H1 (cell line): ENCODE results near the gene NOP9. TPM values are rescaled to one million over a fixed set of nuclear protein-coding genes. Genes with fewer than 3 reads are reported as not detected.
A peak's percentile ranks its signal among the peaks of the same experiment; 100 is the strongest.

Source experiments
- CTCF ChIA-PET: fragments of 300-600 bp; sonication (Branson Sonifier 250); formaldehyde crosslinking; loops from one replicate; lab custom pipeline; 2021; ENCODE audit not compliant: partially characterized antibody; lab: Charles Lee
- POLR2A ChIA-PET: fragments of 300-600 bp; sonication (Branson Sonifier 250); formaldehyde crosslinking; loops from one replicate; lab custom pipeline; 2021; ENCODE audit warnings: inconsistent platforms; ENCODE audit not compliant: partially characterized antibody; lab: Charles Lee
- DNase-seq, 2 experiments: peaks; one replicate each; pipeline versions ENCODE4 v3.0.0 to v3.0.0-alpha.2; 2010 to 2022; ENCODE audit warnings: low spot score in 2 of 2, low read depth in 1 of 2, mixed read lengths in 1 of 2
- FAIRE-seq: peaks from 2 replicates; lab custom pipeline; 2011; peaks lifted over from hg19 to GRCh38; lab: Jason Lieb, UNC
- H2AFZ ChIP-seq: 2 replicates; pipeline ENCODE4 v1.8.1; 2012; ENCODE audit warnings: low read length, inconsistent platforms
- H2AK5ac ChIP-seq: 2 replicates; pipeline ENCODE4 v1.6.1; 2013; ENCODE audit warnings: low read depth, low read length
- H2BK120ac ChIP-seq: replicated peaks from 2 replicates; pipeline ENCODE3; 2013; ENCODE audit warnings: low read depth, low read length, inconsistent platforms
- H2BK12ac ChIP-seq: 2 replicates; pipeline ENCODE4 v1.6.1; 2013; ENCODE audit warnings: low read depth, low read length
- H2BK15ac ChIP-seq: 2 replicates; pipeline ENCODE4 v1.6.1; 2013; ENCODE audit warnings: low read length
- H2BK20ac ChIP-seq: 2 replicates; pipeline ENCODE4 v1.6.1; 2013; ENCODE audit warnings: low read length
- H2BK5ac ChIP-seq: 2 replicates; pipeline ENCODE4 v1.6.1; 2013; ENCODE audit warnings: low read depth, low read length
- H3K14ac ChIP-seq: 2 replicates; pipeline ENCODE4 v1.6.1; 2013; ENCODE audit warnings: inconsistent platforms; ENCODE audit not compliant: insufficient read length
- H3K18ac ChIP-seq: 2 replicates; pipeline ENCODE4 v1.6.1; 2013; ENCODE audit warnings: low read length; ENCODE audit errors: extremely low read depth
- H3K23ac ChIP-seq: 2 replicates; pipeline ENCODE4 v1.6.1; 2013; ENCODE audit warnings: inconsistent platforms; ENCODE audit not compliant: insufficient read length
- H3K23me2 ChIP-seq: 2 replicates; pipeline ENCODE4 v1.6.1; 2013; ENCODE audit warnings: low read depth, low read length
- H3K27ac ChIP-seq: 2 replicates; pipeline ENCODE4 v1.6.1; 2011; ENCODE audit warnings: low read depth, low read length, inconsistent platforms
- H3K27me3 ChIP-seq, 4 experiments: replicated peaks in 1 of 4; 1 replicate in 1 of 4; 2 replicates in 3 of 4; pipeline versions ENCODE4 v1.6.1 to v1.8.1; 2011 to 2013; ENCODE audit warnings: low read length in 3 of 4, mild to moderate bottlenecking in 3 of 4, inconsistent platforms in 2 of 4, mixed read lengths in 2 of 4, moderate library complexity in 1 of 4; ENCODE audit not compliant: control insufficient read depth in 3 of 4, insufficient read depth in 3 of 4; ENCODE audit errors: extremely low read depth in 1 of 4
- H3K36me3 ChIP-seq, 4 experiments: 2 replicates each; pipeline versions ENCODE4 v1.6.1 to v1.8.1; 2011 to 2013; ENCODE audit warnings: mild to moderate bottlenecking in 4 of 4, low read length in 3 of 4, moderate library complexity in 2 of 4, control low read depth in 1 of 4, inconsistent platforms in 1 of 4; ENCODE audit not compliant: insufficient read depth in 4 of 4, control insufficient read depth in 2 of 4
- H3K4ac ChIP-seq: replicated peaks from 2 replicates; pipeline ENCODE3; 2013; ENCODE audit warnings: low read length, low read depth, mixed read lengths, inconsistent platforms; ENCODE audit not compliant: insufficient read length
- H3K4me1 ChIP-seq, 4 experiments: replicated peaks in 1 of 4; 1 replicate in 1 of 4; 2 replicates in 3 of 4; pipeline versions ENCODE4 v1.6.1 to v1.8.1; 2011 to 2013; ENCODE audit warnings: low read length in 3 of 4, inconsistent platforms in 2 of 4, mixed read lengths in 1 of 4; ENCODE audit not compliant: insufficient read depth in 4 of 4, control insufficient read depth in 3 of 4
- H3K4me2 ChIP-seq, 2 experiments: 2 replicates each; pipeline versions ENCODE4 v1.6.1 to v1.8.1; 2011 to 2013; ENCODE audit warnings: low read depth in 2 of 2, low read length in 2 of 2, control low read depth in 1 of 2, inconsistent platforms in 1 of 2, mild to moderate bottlenecking in 1 of 2; ENCODE audit not compliant: insufficient read depth in 1 of 2
- H3K4me3 ChIP-seq, 4 experiments: fragments of 200-600, 300-600 bp in 1 of 4; sonication (generic), shearing (Covaris generic), sonication (Bioruptor Twin) in 1 of 4; 2 replicates each; pipeline versions ENCODE4 v1.5.1 to v1.8.1; 2011 to 2016; ENCODE audit warnings: low read length in 4 of 4, low read depth in 3 of 4, control low read depth in 2 of 4, inconsistent platforms in 2 of 4, mild to moderate bottlenecking in 2 of 4, mixed read lengths in 1 of 4, moderate library complexity in 1 of 4; ENCODE audit not compliant: insufficient read depth in 2 of 4; ENCODE audit errors: extremely low read depth in 1 of 4
- H3K56ac ChIP-seq: replicated peaks from 2 replicates; pipeline ENCODE3; 2013; ENCODE audit warnings: low read depth, mild to moderate bottlenecking, mixed read lengths, low read length, inconsistent platforms; ENCODE audit not compliant: insufficient read length
- H3K79me1 ChIP-seq: 2 replicates; pipeline ENCODE4 v1.6.1; 2013; ENCODE audit warnings: low read depth, low read length, control low read depth
- H3K79me2 ChIP-seq, 2 experiments: 2 replicates each; pipeline versions ENCODE4 v1.6.1 to v1.8.1; 2012 to 2013; ENCODE audit warnings: low read length in 2 of 2, mild to moderate bottlenecking in 2 of 2, inconsistent platforms in 1 of 2; ENCODE audit not compliant: insufficient read depth in 2 of 2, control insufficient read depth in 1 of 2
- H3K9ac ChIP-seq, 4 experiments: replicated peaks in 1 of 4; 1 replicate in 1 of 4; 2 replicates in 3 of 4; pipeline versions ENCODE4 v1.6.1 to v1.8.1; 2011 to 2013; ENCODE audit warnings: low read depth in 3 of 4, low read length in 3 of 4, control low read depth in 2 of 4, mild to moderate bottlenecking in 2 of 4, moderate library complexity in 2 of 4, inconsistent platforms in 1 of 4; ENCODE audit errors: extremely low read depth in 1 of 4
- H3K9me3 ChIP-seq, 2 experiments: 2 replicates each; pipeline versions ENCODE4 v1.6.1 to v1.8.1; 2012 to 2013; ENCODE audit warnings: mild to moderate bottlenecking in 2 of 2, moderate library complexity in 2 of 2, control low read depth in 1 of 2, inconsistent platforms in 1 of 2, low read depth in 1 of 2, low read length in 1 of 2, mixed read lengths in 1 of 2; ENCODE audit not compliant: insufficient read depth in 2 of 2
- H4K20me1 ChIP-seq, 2 experiments: replicated peaks in 1 of 2; 2 replicates each; pipeline versions ENCODE3 to v1.8.1; 2011 to 2013; ENCODE audit warnings: inconsistent platforms in 2 of 2, low read length in 2 of 2, mild to moderate bottlenecking in 1 of 2; ENCODE audit not compliant: insufficient read depth in 2 of 2, control insufficient read depth in 1 of 2
- H4K5ac ChIP-seq: 2 replicates; pipeline ENCODE4 v1.6.1; 2013; ENCODE audit warnings: low read length, low read depth, mixed read lengths, inconsistent platforms; ENCODE audit not compliant: insufficient read length
- H4K8ac ChIP-seq: 2 replicates; pipeline ENCODE4 v1.8.0; 2013; ENCODE audit warnings: mild to moderate bottlenecking, moderate library complexity, low read length, inconsistent platforms; ENCODE audit not compliant: insufficient read depth; ENCODE audit errors: extremely low read depth
- H4K91ac ChIP-seq: replicated peaks from 2 replicates; pipeline ENCODE3; 2013; ENCODE audit warnings: low read length, mixed read lengths, inconsistent platforms; ENCODE audit not compliant: insufficient read length
- EZH2 ChIP-seq: fragments of 200-600 bp; sonication (generic); IDR thresholded peaks from 2 replicates; pipeline ENCODE4 v1.7.1; 2012; ENCODE audit warnings: low read depth, mild to moderate bottlenecking, moderate library complexity, low read length, inconsistent platforms; ENCODE audit not compliant: severe bottlenecking
- JUN ChIP-seq: IDR thresholded peaks from 2 replicates; pipeline ENCODE4 v1.6.1; 2011; ENCODE audit warnings: low read depth, mild to moderate bottlenecking, improper control_type of control experiment, low read length
- POU5F1 ChIP-seq: IDR thresholded peaks from 2 replicates; pipeline ENCODE4 v1.6.1; 2011; ENCODE audit warnings: low read depth, mild to moderate bottlenecking, low read length, moderate library complexity
- WGBS, 2 experiments: shearing (Covaris generic) in 1 of 2; methylation state at CpG; one replicate each; pipeline versions ENCODE4 v1.1.6 to v1.1.7; 2013 to 2015; ENCODE audit warnings: low lambda C conversion rate in 2 of 2, mixed read lengths in 2 of 2, inconsistent platforms in 1 of 2, low coverage in 1 of 2, missing lambda C conversion rate in 1 of 2; ENCODE audit not compliant: insufficient replicate concordance in 2 of 2, insufficient coverage in 1 of 2, insufficient read length in 1 of 2; ENCODE audit errors: extremely low coverage in 1 of 2, missing lambda C conversion rate in 1 of 2; 5-methylcytosine and 5-hydroxymethylcytosine counted together
- polyA plus RNA-seq, 7 experiments: library from polyadenylated mRNA; depleted of rRNA in 3 of 7; stranded (reverse) in 5 of 7; unstranded in 2 of 7; fragments of >200 nt in 5 of 7; fragments of 200-250 nt in 2 of 7; gene quantifications; 1 replicate in 5 of 7; 2 replicates in 1 of 7; 4 replicates in 1 of 7; pipeline versions ENCODE4 v1.2.1 to v1.2.3, GENCODE V29; 2011 to 2013; ENCODE audit warnings: missing spikeins in 2 of 7, mixed read lengths in 2 of 7
- total RNA-seq: library from RNA; stranded (reverse); fragmentation: NEBNext Ultra II Directional; extraction: Animal tissue kit (Norgen Biotek cat#: 25700); gene quantifications from 2 replicates; pipeline ENCODE4 v1.2.1, GENCODE V29; 2021

The NOP9 gene
- total and polyA plus RNA-seq, 2 of the 8 experiments (the other 6 are each of a cell fraction or from before 2014, with no cell fraction given) = 17.8 to 34.8 TPM

DNA sequence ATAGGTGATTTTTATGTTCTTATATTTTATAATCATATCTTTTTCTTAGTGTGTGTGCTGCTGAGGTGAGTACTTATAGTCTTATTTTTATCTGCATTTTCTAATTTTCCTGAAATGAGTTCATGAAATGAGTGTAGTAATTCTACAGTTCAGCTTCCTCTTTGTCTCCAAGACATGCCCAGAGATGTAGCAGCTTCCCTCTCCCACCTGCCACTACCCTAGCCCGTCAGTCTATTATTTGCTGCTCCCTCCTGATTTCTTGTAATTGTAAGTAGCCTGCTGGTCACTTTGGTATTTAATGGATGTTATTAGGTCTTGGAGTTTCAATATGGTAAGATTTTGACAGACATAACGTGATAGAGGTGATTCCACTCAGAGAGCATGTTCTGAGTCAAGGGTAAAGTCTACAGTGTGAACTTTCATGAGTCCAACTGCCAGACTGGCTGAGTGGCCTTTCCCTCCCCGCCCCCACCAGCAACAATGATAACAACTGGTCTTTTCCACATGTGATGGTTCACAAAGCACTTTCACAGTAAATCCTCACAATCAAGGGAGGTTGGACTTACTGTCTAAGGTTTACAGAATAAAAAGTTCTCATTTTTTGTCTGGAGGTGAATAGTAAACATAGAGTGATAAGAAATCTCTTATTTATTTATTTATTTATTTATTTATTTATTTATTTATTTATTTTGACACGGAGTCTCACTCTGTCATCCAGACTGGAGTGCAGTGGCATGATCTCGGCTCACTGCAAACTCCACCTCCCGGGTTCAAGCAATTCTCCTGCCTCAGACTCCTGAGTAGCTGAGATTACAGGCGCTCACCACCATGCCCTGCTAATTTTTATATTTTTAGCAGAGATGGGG, 44.4 kb downstream of the NOP9 start:
- Histone ChIP-seq H3K4me3 (no peak overlapping the region), H2BK20ac (no peak overlapping the region), H3K14ac (no peak overlapping the region), H4K5ac (no peak overlapping the region), H2BK12ac (no peak overlapping the region), H2BK5ac (no peak overlapping the region), H2AFZ (no peak overlapping the region), H3K27me3 (peaks cover 16 to 29% (median 27%) of the 10 kb centered on the region in 4 experiments), H3K4ac (no peak overlapping the region), H4K20me1 (no peaks in the 10 kb centered on the region), H2AK5ac (no peak overlapping the region), H3K9ac (no peak overlapping the region), H3K4me1 (peaks cover 0 to 4% (median 0%) of the 10 kb centered on the region in 4 experiments; a peak in 2 of 7 replicates), H3K79me2 (no peaks in the 10 kb centered on the region), H3K9me3 (no peaks in the 10 kb centered on the region), H3K23me2 (peaks cover 8% of the 10 kb centered on the region; the same call in 1 of the 2 replicates), H2BK15ac (peak overlapping the region; percentile 61; the same call in 1 of the 2 replicates), H3K23ac (no peak overlapping the region), H2BK120ac (no peak overlapping the region), H3K18ac (no peak overlapping the region), H4K91ac (no peak overlapping the region), H3K27ac (no peak overlapping the region), H3K56ac (no peak overlapping the region), H3K4me2 (no peak overlapping the region), H3K36me3 (no peaks in the 10 kb centered on the region), H4K8ac (no peak overlapping the region), H3K79me1 (no peaks in the 10 kb centered on the region)
- DNase-seq = no peak
- ChIA-PET CTCF (interaction anchor here (1.0 to 4.4 kb wide), 6 partner anchors 11 to 92 kb away, joined by 5 to 33 read pairs (median 7); partner anchors contain the start of gene KHNYN), POLR2A (interaction anchor here (0.6 to 1.7 kb wide), 4 partner anchors 26 to 260 kb away, joined by 3 to 5 read pairs (median 3); partner anchors contain the start of genes CBLN3 and KHNYN)
- 77% methylated on average over 7 of the region's 7 CpGs; no CpG with 5 or more reads in 1 of the 2 experiments for WGBS, 2 experiments
- FAIRE-seq = no peak
- TF ChIP-seq EZH2 (no peak), POU5F1 (no peak), JUN (no peak)
